Activated CD8-positive, alpha-beta memory T cell treated with anti-CD3 and anti-CD28 coated beads, Interleukin-2, amount 10 ng/mL, durations not matched to agents 7 days and 5 days (primary cell): ENCODE results near the gene SPRR1B. TPM values are rescaled to one million over a fixed set of nuclear protein-coding genes. Genes with fewer than 3 reads are reported as not detected.

ENCODE experiments used
- ATAC-seq: fragments of 150-1000 bp; cut with Tn5 transposase; one replicate; pipeline ENCODE4 v1.10.0; 2021; ENCODE audit warnings: moderate library complexity
- CTCF ChIA-PET: fragments of 350-600 bp; sonication (Branson Sonifier 250); formaldehyde crosslinking; loops from one replicate; lab custom pipeline; 2021; ENCODE audit warnings: antibody characterized with exemption; lab: Charles Lee
- DNase-seq: peaks from one replicate; pipeline ENCODE4 v3.0.0-alpha.2; 2020
- H3K27ac Mint-ChIP-seq: one replicate; pipeline ENCODE4 v1.8.0; 2021; ENCODE audit warnings: mild to moderate bottlenecking, mixed read lengths
- H3K27me3 Mint-ChIP-seq: one replicate; pipeline ENCODE4 v1.8.0; 2021; ENCODE audit warnings: mixed read lengths
- H3K36me3 Mint-ChIP-seq: one replicate; pipeline ENCODE4 v1.8.0; 2021; ENCODE audit warnings: mild to moderate bottlenecking, mixed read lengths
- H3K4me1 Mint-ChIP-seq: one replicate; pipeline ENCODE4 v1.8.0; 2021; ENCODE audit warnings: mixed read lengths
- H3K4me3 Mint-ChIP-seq: one replicate; pipeline ENCODE4 v1.8.0; 2021; ENCODE audit warnings: mild to moderate bottlenecking, moderate library complexity, mixed read lengths
- H3K9me3 Mint-ChIP-seq: one replicate; pipeline ENCODE4 v1.8.0; 2022; ENCODE audit warnings: low read depth, mixed read lengths
- total RNA-seq, 2 experiments: library from RNA; stranded (reverse); gene quantifications; one replicate each; pipeline ENCODE4 v1.2.3, GENCODE V29; 2021

Gene SPRR1B
- total RNA-seq, 2 experiments from 2014 or later: not detected

GRCh38 chr1:153058826-153059784 is 28.1 kb downstream of the SPRR1B start:
- no peaks in the 10 kb centered on the region for H3K9me3 Mint-ChIP-seq
- no peak overlapping the region for H3K27ac Mint-ChIP-seq
- H3K27me3 Mint-ChIP-seq: peaks cover 22% of the 10 kb centered on the region
- no peaks in the 10 kb centered on the region for H3K36me3 Mint-ChIP-seq
- ATAC-seq (no peak), DNase-seq (no peak)
- CTCF ChIA-PET: no interaction called here
- H3K4me3 Mint-ChIP-seq: no peak overlapping the region
- H3K4me1 Mint-ChIP-seq: no peaks in the 10 kb centered on the region

GRCh38 chr1:153070243-153070642 is 39.2 kb downstream of the SPRR1B start:
- no peaks in the 10 kb centered on the region for H3K36me3 Mint-ChIP-seq
- peaks cover 10% of the 10 kb centered on the region for H3K27me3 Mint-ChIP-seq
- H3K27ac Mint-ChIP-seq: no peak overlapping the region
- no peaks in the 10 kb centered on the region for H3K4me1 Mint-ChIP-seq
- DNase-seq (no peak), ATAC-seq (no peak)
- CTCF ChIA-PET: no interaction called here
- H3K4me3 Mint-ChIP-seq: no peak overlapping the region
- no peaks in the 10 kb centered on the region for H3K9me3 Mint-ChIP-seq

DNA sequence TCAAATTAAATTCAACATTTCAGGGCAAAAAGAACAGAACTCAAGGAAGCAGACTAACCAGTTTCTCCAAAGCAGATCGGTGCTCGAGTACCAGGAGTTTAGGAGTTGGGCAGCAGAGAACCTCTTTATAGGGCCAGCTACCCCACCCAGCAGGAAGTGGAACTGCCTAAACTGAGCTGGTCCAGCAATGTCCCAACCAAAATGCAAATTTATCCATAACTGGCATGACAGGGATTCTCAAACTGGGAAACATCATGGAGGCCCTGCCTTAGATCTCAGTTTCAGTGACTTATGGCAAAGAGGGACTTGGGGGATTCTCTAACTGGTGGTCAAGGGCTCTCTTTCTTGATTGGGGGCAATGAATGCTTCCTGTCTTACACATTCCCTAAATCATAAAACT is 40.5 kb downstream of the SPRR1B start, which contains the start of gene SPRR2B:
Gene SPRR2B, minus strand, starts transcription at position 101 of the 400 bp plus-strand sequence. CDS start 772 bp downstream, outside the sequence.
- H3K27ac Mint-ChIP-seq: no peak within 1 kb of the TSS
- no peaks in the 10 kb centered on the region for H3K9me3 Mint-ChIP-seq
- CTCF ChIA-PET: no interaction called here
- no peaks in the 10 kb centered on the region for H3K4me1 Mint-ChIP-seq
- ATAC-seq (no peak), DNase-seq (no peak)
- H3K4me3 Mint-ChIP-seq: no peak within 1 kb of the TSS
- no peaks in the 10 kb centered on the region for H3K36me3 Mint-ChIP-seq
- H3K27me3 Mint-ChIP-seq: peaks cover under 1% of the 10 kb centered on the region

DNA sequence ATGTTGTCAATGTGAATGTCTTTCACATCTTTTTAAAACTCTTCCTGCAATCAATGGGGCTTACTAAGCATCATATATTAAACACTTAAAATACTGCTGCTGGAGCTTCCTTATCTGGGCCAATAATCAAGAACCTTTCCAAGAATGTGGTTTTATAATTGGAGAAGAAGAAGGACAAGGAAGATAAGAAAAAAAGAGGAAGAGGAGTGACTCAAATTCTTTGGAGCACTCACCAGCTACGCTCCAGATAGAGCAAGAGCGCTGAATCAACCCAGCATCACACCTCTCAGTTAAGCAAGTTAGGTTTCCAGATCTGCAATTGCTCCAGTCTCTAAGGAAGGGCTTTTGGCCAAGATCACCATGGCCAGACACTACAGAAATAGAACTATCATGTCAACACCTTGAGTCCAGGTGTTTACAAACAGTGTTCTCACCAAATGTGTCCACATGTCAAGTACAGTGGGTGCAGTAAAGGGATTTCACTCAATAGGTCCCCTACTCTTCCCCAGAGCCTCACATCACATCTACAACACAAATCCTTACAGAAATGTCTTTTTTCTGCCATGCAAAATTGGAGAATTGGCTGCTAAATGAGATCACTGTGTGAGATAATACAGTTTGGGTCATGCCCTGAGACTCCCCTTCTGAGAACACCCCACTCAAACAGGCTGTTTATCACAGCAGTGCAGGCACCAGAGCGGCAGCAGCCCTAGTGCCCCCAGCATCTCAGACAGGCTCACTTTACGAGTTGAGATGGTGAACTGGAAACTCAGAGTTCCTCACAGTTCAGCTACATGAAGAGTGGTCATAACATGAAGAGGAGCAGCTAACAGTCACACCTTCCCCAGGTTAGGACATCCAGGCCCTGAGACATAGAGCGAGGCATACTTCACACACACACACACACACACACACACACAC is 42.1 kb downstream of the SPRR1B start:
- DNase-seq: no peak
- H3K4me1 Mint-ChIP-seq: no peaks in the 10 kb centered on the region
- H3K36me3 Mint-ChIP-seq: no peaks in the 10 kb centered on the region
- H3K27ac Mint-ChIP-seq: no peak overlapping the region
- no peak for ATAC-seq
- no peak overlapping the region for H3K4me3 Mint-ChIP-seq
- H3K9me3 Mint-ChIP-seq: no peaks in the 10 kb centered on the region
- H3K27me3 Mint-ChIP-seq: no peaks in the 10 kb centered on the region
- CTCF ChIA-PET: interaction anchor here (0.6 kb wide), 1 partner anchor 419 kb away, joined by 5 read pairs; no protein-coding TSS in a partner anchor

DNA sequence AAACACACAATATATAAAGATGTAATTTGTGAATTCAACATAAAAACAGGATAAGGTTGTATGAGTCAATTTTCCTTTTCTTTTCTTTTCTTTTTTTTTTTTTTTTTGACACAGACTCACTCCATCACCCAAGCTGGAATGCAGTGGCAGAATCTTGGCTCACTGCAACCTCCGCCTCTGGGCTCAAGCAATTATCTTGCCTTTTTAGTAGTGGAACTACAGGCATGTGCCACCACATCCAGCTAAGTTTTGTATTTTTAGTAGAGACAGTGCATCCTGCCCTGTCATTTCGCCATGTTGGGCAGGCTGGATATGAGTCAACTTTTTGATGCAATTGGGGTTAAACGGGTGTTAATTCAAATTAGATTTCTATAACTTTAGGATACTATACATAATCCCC is 50.7 kb downstream of the SPRR1B start:
- Mint-ChIP-seq H3K27ac (no peak overlapping the region), H3K4me3 (no peak overlapping the region), H3K4me1 (no peaks in the 10 kb centered on the region), H3K27me3 (peaks cover 7% of the 10 kb centered on the region), H3K9me3 (peaks cover 5% of the 10 kb centered on the region), H3K36me3 (no peaks in the 10 kb centered on the region)
- DNase-seq (no peak), ATAC-seq (no peak)
- CTCF ChIA-PET: no interaction called here

Other genes with a start within 250 kb of the SPRR1B start
- gene LCE1E, start 244.9 kb upstream of the SPRR1B start, total RNA-seq: not detected
- gene LCE1D, start 234.5 kb upstream of the SPRR1B start, total RNA-seq: not detected
- gene LCE1C, start 224.6 kb upstream of the SPRR1B start, total RNA-seq: not detected
- not detected for gene LCE1B, start 219.2 kb upstream of the SPRR1B start, total RNA-seq
- not detected for gene LCE1A, start 203.7 kb upstream of the SPRR1B start, total RNA-seq
- not detected for gene LCE6A, start 188.3 kb upstream of the SPRR1B start, total RNA-seq
- gene LCE7A, start 171.2 kb upstream of the SPRR1B start, total RNA-seq: not detected
- not detected for gene SMCP, start 152.9 kb upstream of the SPRR1B start, total RNA-seq
- not detected for gene IVL, start 122.7 kb upstream of the SPRR1B start, total RNA-seq
- not detected for gene SPRR5, start 84.0 kb upstream of the SPRR1B start, total RNA-seq
- gene SPRR4, start 60.6 kb upstream of the SPRR1B start, total RNA-seq: not detected
- not detected for gene SPRR1A, start 47.1 kb upstream of the SPRR1B start, total RNA-seq
- not detected for gene SPRR3, start 29.5 kb upstream of the SPRR1B start, total RNA-seq
- gene SPRR2D, start 9.9 kb downstream of the SPRR1B start, total RNA-seq: not detected
- gene SPRR2A, start 26.3 kb downstream of the SPRR1B start, total RNA-seq: not detected
- gene SPRR2B, start 40.4 kb downstream of the SPRR1B start, total RNA-seq: not detected
- gene SPRR2E, start 63.3 kb downstream of the SPRR1B start, total RNA-seq: not detected
- not detected for gene SPRR2F, start 82.3 kb downstream of the SPRR1B start, total RNA-seq
- not detected for gene SPRR2G, start 119.7 kb downstream of the SPRR1B start, total RNA-seq
- not detected for gene LELP1, start 172.2 kb downstream of the SPRR1B start, total RNA-seq
- gene PRR9, start 186.4 kb downstream of the SPRR1B start, total RNA-seq: not detected
- not detected for gene LORICRIN, start 228.5 kb downstream of the SPRR1B start, total RNA-seq